CD8-positive, alpha-beta memory T cell (primary cell): ENCODE measurements around the gene NSMCE1. TPM values are rescaled to one million over a fixed set of nuclear protein-coding genes. Genes with fewer than 3 reads are reported as not detected.
A peak's percentile ranks its signal among the peaks of the same experiment; 100 is the strongest.

Source experiments
- CTCF ChIA-PET: fragments of 350-600 bp; sonication (Branson Sonifier 250); formaldehyde crosslinking; loops from one replicate; lab custom pipeline; 2021; ENCODE audit warnings: antibody characterized with exemption; lab: Charles Lee
- POLR2A ChIA-PET: fragments of 350-600 bp; sonication (Branson Sonifier 250); formaldehyde crosslinking; loops from one replicate; lab custom pipeline; 2021; ENCODE audit warnings: antibody characterized with exemption; lab: Charles Lee
- DNase-seq, 5 donors: peaks; one replicate each; pipeline versions ENCODE4 v3.0.0 to v3.0.0-alpha.2; 2020 to 2022; ENCODE audit warnings: mixed read lengths in 1 of 5
- H3K27ac ChIP-seq: one replicate; pipeline ENCODE4 v1.7.0; 2013; ENCODE audit warnings: low read depth, mild to moderate bottlenecking, low read length, moderate library complexity
- H3K27me3 ChIP-seq: 2 replicates; pipeline ENCODE4 v1.7.0; 2013; ENCODE audit warnings: low read length, mild to moderate bottlenecking; ENCODE audit not compliant: insufficient read depth, poor library complexity, severe bottlenecking
- H3K36me3 ChIP-seq: 2 replicates; pipeline ENCODE4 v1.7.0; 2013; ENCODE audit warnings: mild to moderate bottlenecking, low read length, moderate library complexity; ENCODE audit not compliant: insufficient read depth
- H3K4me1 ChIP-seq: 2 replicates; pipeline ENCODE4 v1.7.0; 2013; ENCODE audit warnings: mild to moderate bottlenecking, low read length, moderate library complexity; ENCODE audit not compliant: insufficient read depth
- H3K4me3 ChIP-seq: 2 replicates; pipeline ENCODE4 v1.7.0; 2013; ENCODE audit warnings: mild to moderate bottlenecking, low read length
- H3K9me3 ChIP-seq: 2 replicates; pipeline ENCODE4 v1.7.0; 2013; ENCODE audit warnings: mild to moderate bottlenecking, low read length
- H3K27ac Mint-ChIP-seq, 8 donors: one replicate each; pipeline ENCODE4 v1.8.0; 2020 to 2021; ENCODE audit warnings: mixed read lengths in 8 of 8, mild to moderate bottlenecking in 6 of 8, inconsistent platforms in 3 of 8, moderate library complexity in 3 of 8
- H3K27me3 Mint-ChIP-seq, 2 donors: one replicate each; pipeline ENCODE4 v1.8.0; 2020 to 2021; ENCODE audit warnings: mixed read lengths in 2 of 2, mild to moderate bottlenecking in 1 of 2, moderate library complexity in 1 of 2
- H3K36me3 Mint-ChIP-seq, 3 donors: one replicate each; pipeline ENCODE4 v1.8.0; 2020 to 2021; ENCODE audit warnings: mixed read lengths in 3 of 3, inconsistent platforms in 1 of 3, mild to moderate bottlenecking in 1 of 3
- H3K4me1 Mint-ChIP-seq, 3 donors: one replicate each; pipeline ENCODE4 v1.8.0; 2020 to 2021; ENCODE audit warnings: mixed read lengths in 3 of 3, inconsistent platforms in 1 of 3, mild to moderate bottlenecking in 1 of 3
- H3K4me3 Mint-ChIP-seq, 7 donors: one replicate each; pipeline ENCODE4 v1.8.0; 2020 to 2021; ENCODE audit warnings: mixed read lengths in 7 of 7, mild to moderate bottlenecking in 6 of 7, moderate library complexity in 4 of 7, inconsistent platforms in 2 of 7
- H3K9me3 Mint-ChIP-seq, 5 donors: one replicate each; pipeline ENCODE4 v1.8.0; 2020 to 2022; ENCODE audit warnings: mixed read lengths in 5 of 5, mild to moderate bottlenecking in 3 of 5, moderate library complexity in 2 of 5, inconsistent platforms in 1 of 5
- polyA plus RNA-seq: library from polyadenylated mRNA; unstranded; fragments of 300-500 nt; fragmentation: Illumina TruSeq; gene quantifications from one replicate; pipeline ENCODE4 v1.2.3, GENCODE V29; 2021
- total RNA-seq, 2 experiments: library from RNA; stranded (reverse); gene quantifications; one replicate each; pipeline ENCODE4 v1.2.3, GENCODE V29; 2021

Gene NSMCE1
- total and polyA plus RNA-seq, 3 experiments from 2014 or later, result 103 to 132 (median 114) TPM

DNA sequence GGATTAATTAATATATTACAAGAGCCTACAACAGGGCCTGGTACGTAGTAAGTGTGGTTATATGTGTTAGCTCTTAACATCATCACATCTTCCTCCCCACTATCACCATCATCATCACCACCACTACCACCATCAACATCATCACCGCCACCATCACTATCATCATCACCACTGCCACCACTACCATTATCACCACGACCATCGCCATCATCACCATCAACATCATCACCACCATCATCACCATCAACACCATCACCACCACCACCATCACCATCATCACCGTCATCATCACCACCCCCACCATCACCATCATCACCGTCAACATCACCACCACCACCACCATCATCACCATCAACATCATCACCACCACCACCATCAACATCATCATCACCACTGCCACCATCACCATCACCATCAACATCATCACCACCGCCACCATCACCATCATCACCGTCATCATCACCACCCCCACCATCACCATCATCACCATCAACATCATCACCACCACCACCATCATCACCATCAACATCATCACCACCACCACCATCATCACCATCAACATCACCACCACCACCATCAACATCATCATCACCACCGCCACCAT is 37.4 kb upstream of the NSMCE1 start:
- Mint-ChIP-seq H3K27me3 (peaks cover 0 to 3% of the 10 kb centered on the region in 2 donors), H3K9me3 (no peaks in the 10 kb centered on the region), H3K4me1 (no peaks in the 10 kb centered on the region), H3K4me3 (no peak overlapping the region), H3K36me3 (peaks cover 0 to 12% (median 2%) of the 10 kb centered on the region in 3 donors), H3K27ac (peak overlapping the region in 1 of 8 donors; percentile 51)
- CTCF ChIA-PET, result no interaction called here
- Histone ChIP-seq H3K9me3 (no peaks in the 10 kb centered on the region), H3K36me3 (no peaks in the 10 kb centered on the region), H3K27ac (no peak overlapping the region), H3K4me1 (no peaks in the 10 kb centered on the region), H3K4me3 (no peak overlapping the region), H3K27me3 (no peaks in the 10 kb centered on the region)
- no peak for DNase-seq
- POLR2A ChIA-PET, result no interaction called here

DNA sequence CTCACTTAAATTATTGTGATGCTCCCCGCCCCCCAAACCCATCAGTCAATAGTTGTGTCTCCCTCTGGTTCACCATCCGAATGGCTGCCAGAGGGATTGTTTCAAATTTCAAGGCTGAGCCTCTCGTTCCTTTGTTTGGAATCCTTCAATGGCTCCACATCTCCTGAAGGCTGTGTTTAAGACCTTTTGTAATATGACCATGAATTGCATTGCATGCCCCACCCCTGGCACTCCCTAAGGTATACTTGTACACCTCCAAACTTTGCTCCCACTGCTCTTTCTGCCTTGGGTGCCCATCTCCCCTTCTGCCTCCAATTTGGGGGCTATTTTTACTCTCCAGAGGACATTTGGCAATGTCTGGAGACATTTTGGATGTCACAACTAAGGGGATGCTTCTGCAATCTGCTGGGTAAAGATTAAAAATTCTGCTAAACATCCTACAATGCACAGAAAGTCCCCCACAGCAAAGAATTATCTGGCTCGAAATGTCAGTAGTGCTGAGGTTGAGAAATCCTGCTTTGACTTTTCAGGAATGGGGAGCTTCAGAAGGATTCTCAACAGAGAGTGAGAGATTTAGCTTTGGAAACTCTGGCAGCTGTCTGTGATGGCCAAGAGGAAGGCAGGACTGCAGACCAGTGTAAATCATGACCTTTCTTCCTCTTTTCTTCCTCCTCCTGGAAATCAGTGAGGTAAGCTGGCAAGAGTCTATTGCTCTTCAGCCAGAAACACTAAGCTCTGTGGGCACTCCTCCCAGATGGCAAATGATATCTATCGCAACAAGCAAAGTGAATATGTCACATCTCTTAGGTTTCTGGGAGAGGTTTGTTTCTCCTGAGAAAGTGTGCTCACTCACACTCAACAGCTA is 36.5 kb upstream of the NSMCE1 start:
- H3K36me3 ChIP-seq, result no peaks in the 10 kb centered on the region
- CTCF ChIA-PET, result no interaction called here
- no peak for DNase-seq
- no peaks in the 10 kb centered on the region for H3K4me1 Mint-ChIP-seq
- no peaks in the 10 kb centered on the region for H3K27me3 ChIP-seq
- H3K4me1 ChIP-seq, result no peaks in the 10 kb centered on the region
- no peak overlapping the region for H3K4me3 ChIP-seq
- no peaks in the 10 kb centered on the region for H3K9me3 ChIP-seq
- H3K27ac ChIP-seq, result no peak overlapping the region
- peak overlapping the region in 1 of 8 donors; percentile 79 for H3K27ac Mint-ChIP-seq
- no peak overlapping the region for H3K4me3 Mint-ChIP-seq
- H3K27me3 Mint-ChIP-seq, result peaks cover 0 to 3% of the 10 kb centered on the region in 2 donors
- no peaks in the 10 kb centered on the region for H3K9me3 Mint-ChIP-seq
- H3K36me3 Mint-ChIP-seq, result peaks cover 0 to 12% (median 2%) of the 10 kb centered on the region in 3 donors
- POLR2A ChIA-PET, result no interaction called here

DNA sequence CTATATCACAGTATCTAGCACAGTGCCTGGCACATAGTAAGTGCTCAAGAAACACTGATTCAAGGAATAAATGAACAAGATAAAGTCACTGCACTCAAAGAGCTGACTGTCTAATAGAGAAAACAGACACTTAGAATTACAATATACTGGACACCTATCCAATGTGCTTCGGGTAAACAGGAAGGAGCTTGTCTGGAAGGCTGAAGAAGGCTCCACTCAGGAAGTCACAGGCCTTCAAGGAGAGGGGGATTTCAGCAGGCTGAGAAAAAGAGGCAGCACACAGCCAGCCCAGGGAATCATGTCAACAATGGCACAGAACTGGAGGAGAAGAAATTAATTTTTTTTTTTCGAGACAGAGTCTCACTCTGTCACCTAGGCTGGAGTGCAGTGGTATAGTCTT is 35.5 kb upstream of the NSMCE1 start:
- Mint-ChIP-seq H3K36me3 (peaks cover 0 to 12% (median 2%) of the 10 kb centered on the region in 3 donors), H3K27ac (peak overlapping the region in 2 of 8 donors; percentile 15 to 41), H3K4me3 (peak overlapping the region in 1 of 7 donors; percentile 20), H3K4me1 (no peaks in the 10 kb centered on the region), H3K27me3 (peaks cover 0 to 4% of the 10 kb centered on the region in 2 donors), H3K9me3 (no peaks in the 10 kb centered on the region)
- Histone ChIP-seq H3K9me3 (no peaks in the 10 kb centered on the region), H3K4me3 (no peak overlapping the region), H3K27ac (no peak overlapping the region), H3K4me1 (no peaks in the 10 kb centered on the region), H3K36me3 (no peaks in the 10 kb centered on the region), H3K27me3 (no peaks in the 10 kb centered on the region)
- CTCF ChIA-PET, result no interaction called here
- POLR2A ChIA-PET, result no interaction called here
- no peak for DNase-seq

DNA sequence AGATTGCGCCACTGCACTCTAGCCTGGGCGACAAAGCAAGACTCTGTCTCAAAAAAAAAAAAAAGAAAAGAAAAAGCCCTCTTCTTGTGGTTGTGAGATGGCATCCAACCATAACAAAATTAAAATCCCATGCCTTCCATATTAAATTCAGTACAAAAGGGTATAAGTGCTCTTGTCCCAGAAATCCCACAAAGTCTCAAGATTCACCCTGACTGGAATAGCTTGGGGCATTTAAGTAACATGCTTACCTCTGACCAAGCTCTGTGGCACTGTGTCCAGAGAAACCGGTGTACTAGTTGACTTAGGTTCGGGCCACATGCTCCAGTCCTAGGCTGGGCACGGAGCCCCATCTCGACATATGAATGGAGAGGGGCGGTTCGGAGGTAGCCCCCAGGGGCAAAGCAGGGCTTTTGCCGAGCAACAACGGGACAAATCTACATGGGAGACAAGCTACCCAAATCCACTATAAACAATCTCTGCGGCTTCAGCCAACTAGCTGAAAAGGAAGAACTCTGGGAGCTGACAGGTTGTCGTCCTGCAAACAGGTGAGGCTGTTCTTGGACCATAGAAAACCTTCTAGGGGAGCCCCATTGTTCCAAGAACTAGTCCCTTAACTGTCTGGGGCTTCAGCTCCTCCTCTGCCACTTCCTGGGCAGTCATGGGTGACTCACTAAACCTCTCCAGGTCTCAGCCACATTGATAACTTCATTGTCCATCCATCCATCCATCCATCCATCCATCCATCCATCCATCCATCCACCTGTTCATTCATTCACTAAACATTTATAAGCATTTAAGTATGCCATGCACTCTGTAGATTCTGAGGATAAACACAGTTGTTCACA is 34.9 kb upstream of the NSMCE1 start:
- H3K36me3 ChIP-seq, result no peaks in the 10 kb centered on the region
- Mint-ChIP-seq H3K4me3 (peak overlapping the region in 1 of 7 donors; percentile 20), H3K4me1 (no peaks in the 10 kb centered on the region), H3K36me3 (peaks cover 0 to 12% (median 2%) of the 10 kb centered on the region in 3 donors), H3K27ac (peak overlapping the region in 1 of 8 donors; percentile 15), H3K9me3 (no peaks in the 10 kb centered on the region), H3K27me3 (peaks cover 0 to 4% of the 10 kb centered on the region in 2 donors)
- DNase-seq, result no peak
- no peak overlapping the region for H3K4me3 ChIP-seq
- no peaks in the 10 kb centered on the region for H3K27me3 ChIP-seq
- no peaks in the 10 kb centered on the region for H3K9me3 ChIP-seq
- ChIA-PET CTCF (interaction anchor here (1.2 kb wide), 1 partner anchor 69 kb away, joined by 3 read pairs; no protein-coding TSS in a partner anchor), POLR2A (interaction anchor here (0.7 kb wide), 1 partner anchor 41 kb away, joined by 4 read pairs; no protein-coding TSS in a partner anchor)
- H3K4me1 ChIP-seq, result no peaks in the 10 kb centered on the region
- H3K27ac ChIP-seq, result no peak overlapping the region

DNA sequence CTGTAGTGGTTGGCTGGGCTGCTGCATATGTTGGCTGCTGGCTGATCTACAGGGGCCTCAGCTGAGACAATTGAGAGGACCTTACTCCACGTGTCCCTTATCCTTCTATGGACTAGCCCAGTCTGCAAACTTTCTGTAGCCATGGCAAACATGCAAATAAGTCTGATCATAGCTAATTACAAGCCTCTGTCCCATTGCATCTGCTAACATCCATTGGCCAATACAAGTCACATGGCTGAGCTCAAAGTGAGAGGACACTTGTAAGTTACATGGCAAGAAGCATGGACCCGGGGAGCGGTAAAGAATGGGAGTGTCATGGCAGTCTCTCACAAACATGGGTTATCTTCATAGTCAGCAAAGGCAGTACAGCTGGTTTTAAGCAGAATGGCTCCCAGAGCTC is 33.6 kb upstream of the NSMCE1 start:
- POLR2A ChIA-PET, result no interaction called here
- H3K4me1 ChIP-seq, result no peaks in the 10 kb centered on the region

DNA sequence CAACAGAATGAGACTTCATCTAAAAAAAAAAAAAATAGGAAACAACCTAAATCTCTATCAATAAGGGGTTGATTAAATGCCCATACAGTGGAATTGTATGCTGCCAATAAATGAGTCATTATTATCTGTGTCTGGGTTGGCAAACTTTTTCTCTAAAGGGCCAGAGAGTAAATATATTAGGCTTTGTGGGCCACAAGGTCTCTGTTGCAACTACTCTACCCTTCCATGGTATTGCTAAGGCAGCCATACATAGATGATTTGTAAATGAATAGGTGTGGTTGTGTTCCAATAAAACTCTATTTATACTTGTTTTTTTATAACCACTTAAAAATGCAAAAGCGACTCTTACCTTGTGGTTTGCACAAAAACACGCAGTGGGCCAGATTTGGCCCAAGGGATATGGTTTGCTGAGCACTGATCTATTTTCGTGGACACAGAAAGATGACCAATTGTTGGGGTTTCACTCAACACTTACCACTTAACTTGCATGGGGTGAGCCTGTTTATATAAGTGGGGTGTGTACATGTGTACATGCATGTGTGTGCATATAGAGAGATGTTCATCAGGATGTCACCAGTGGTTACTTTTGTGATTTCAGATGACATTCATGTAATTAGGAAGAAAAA is 32.8 kb upstream of the NSMCE1 start:
- DNase-seq, result no peak
- Mint-ChIP-seq H3K9me3 (no peaks in the 10 kb centered on the region), H3K4me1 (no peaks in the 10 kb centered on the region), H3K27ac (no peak overlapping the region), H3K36me3 (peaks cover 0 to 6% (median 0%) of the 10 kb centered on the region in 3 donors), H3K27me3 (peaks cover 0 to 4% of the 10 kb centered on the region in 2 donors), H3K4me3 (no peak overlapping the region)
- no peaks in the 10 kb centered on the region for H3K4me1 ChIP-seq
- ChIA-PET POLR2A (no interaction called here), CTCF (no interaction called here)
- no peaks in the 10 kb centered on the region for H3K9me3 ChIP-seq
- no peaks in the 10 kb centered on the region for H3K27me3 ChIP-seq
- H3K27ac ChIP-seq, result no peak overlapping the region
- H3K36me3 ChIP-seq, result no peaks in the 10 kb centered on the region
- H3K4me3 ChIP-seq, result no peak overlapping the region

More for the DNA sequence above, 33.6 kb upstream of the NSMCE1 start:
- no peak overlapping the region for H3K27ac Mint-ChIP-seq
- CTCF ChIA-PET, result interaction anchor here (1.0 to 1.2 kb wide), 2 partner anchors 67 to 71 kb away, joined by 3 read pairs; no protein-coding TSS in a partner anchor
- Histone ChIP-seq H3K36me3 (no peaks in the 10 kb centered on the region), H3K27ac (no peak overlapping the region), H3K4me3 (no peak overlapping the region), H3K9me3 (no peaks in the 10 kb centered on the region), H3K27me3 (no peaks in the 10 kb centered on the region)
- H3K4me1 Mint-ChIP-seq, result no peaks in the 10 kb centered on the region
- H3K36me3 Mint-ChIP-seq, result peaks cover 0 to 12% (median 2%) of the 10 kb centered on the region in 3 donors
- peaks cover 0 to 4% of the 10 kb centered on the region in 2 donors for H3K27me3 Mint-ChIP-seq
- DNase-seq, result no peak
- H3K4me3 Mint-ChIP-seq, result no peak overlapping the region
- no peaks in the 10 kb centered on the region for H3K9me3 Mint-ChIP-seq

DNA sequence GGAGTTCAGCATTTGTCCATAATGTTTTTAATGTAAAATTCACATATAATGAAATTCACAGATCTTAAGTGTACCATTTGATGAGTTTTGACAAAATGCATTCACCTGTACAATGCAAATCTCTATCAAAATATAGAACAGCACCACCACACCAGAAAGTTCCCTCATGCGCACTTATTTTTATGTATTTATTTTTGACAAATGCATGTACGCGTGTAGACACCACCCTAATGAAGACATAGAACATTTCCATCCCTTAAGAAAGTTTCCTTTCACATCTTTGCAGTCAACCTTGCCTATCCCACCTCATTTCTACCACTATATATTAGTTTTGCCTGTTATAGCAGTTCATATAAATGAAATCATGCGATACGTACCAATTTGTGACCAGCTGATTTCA is 29.6 kb upstream of the NSMCE1 start:
- H3K36me3 Mint-ChIP-seq, result no peaks in the 10 kb centered on the region
- Histone ChIP-seq H3K4me1 (no peaks in the 10 kb centered on the region), H3K9me3 (no peaks in the 10 kb centered on the region), H3K4me3 (no peak overlapping the region), H3K27ac (no peak overlapping the region), H3K36me3 (no peaks in the 10 kb centered on the region), H3K27me3 (no peaks in the 10 kb centered on the region)
- no peaks in the 10 kb centered on the region for H3K9me3 Mint-ChIP-seq
- H3K4me3 Mint-ChIP-seq, result no peak overlapping the region
- peaks cover 0 to 5% (median 4%) of the 10 kb centered on the region in 3 donors for H3K4me1 Mint-ChIP-seq
- CTCF ChIA-PET, result no interaction called here
- H3K27me3 Mint-ChIP-seq, result peaks cover 0 to 4% of the 10 kb centered on the region in 2 donors
- POLR2A ChIA-PET, result no interaction called here
- no peak overlapping the region for H3K27ac Mint-ChIP-seq
- DNase-seq, result no peak
